GM21737 (cell line): Measurements from ENCODE around the gene TRUB2.
A peak's percentile ranks its signal among the peaks of the same experiment; 100 is the strongest.
"Not testable (repeated sequence)": the region's sequence is repeated elsewhere in the genome, so short reads cannot be mapped to it uniquely, and the experiment has no call there.

Experiments used
- ATAC-seq: cut with Tn5 transposase; IDR thresholded peaks from one replicate; pipeline ENCODE4 v1.9.1; 2021; ENCODE audit warnings: mild to moderate bottlenecking, moderate library complexity; ENCODE audit not compliant: unreplicated experiment

The TRUB2 gene

GRCh38 chr9:128340691-128341434 is 18.6 kb upstream of the TRUB2 start:
- ATAC-seq: no peak

GRCh38 chr9:128339761-128340690 is 17.8 kb upstream of the TRUB2 start, which contains the start of gene SLC27A4:
TSS of gene SLC27A4 (plus strand) at chr9:128340527. CDS start at chr9:128343133, 2,606 bp downstream.
- peak; percentile 80 for ATAC-seq

GRCh38 chr9:128338852-128339614 is 16.8 kb upstream of the TRUB2 start:
- not testable (repeated sequence) for ATAC-seq

GRCh38 chr9:128337936-128338335 is 15.7 kb upstream of the TRUB2 start:
- ATAC-seq: no peak

GRCh38 chr9:128335914-128336313 is 13.7 kb upstream of the TRUB2 start:
- ATAC-seq: no peak

- ATAC-seq: no peak
Measured at GRCh38 chr9:128335161-128335560, 12.9 kb upstream of the TRUB2 start.

- no peak for ATAC-seq
Measured at GRCh38 chr9:128333451-128333869, 11.2 kb upstream of the TRUB2 start.

- no peak for ATAC-seq
Measured at GRCh38 chr9:128325629-128326028, 3.4 kb upstream of the TRUB2 start.

GRCh38 chr9:128324401-128324800 is 2.2 kb upstream of the TRUB2 start:
- ATAC-seq: no peak

GRCh38 chr9:128323791-128324190 is 1.5 kb upstream of the TRUB2 start:
- no peak for ATAC-seq

- ATAC-seq: no peak
Measured at GRCh38 chr9:128323212-128323730, 1.0 kb upstream of the TRUB2 start.

- ATAC-seq: peak; percentile 4
Measured at GRCh38 chr9:128321879-128322403, 306 bp downstream of the TRUB2 start.

- no peak for ATAC-seq
Measured at GRCh38 chr9:128321343-128321742, 904 bp downstream of the TRUB2 start.

GRCh38 chr9:128317629-128318028 is 4.6 kb downstream of the TRUB2 start:
- ATAC-seq: no peak

GRCh38 chr9:128316421-128316820 is 5.8 kb downstream of the TRUB2 start:
- no peak for ATAC-seq

- ATAC-seq: no peak
Measured at GRCh38 chr9:128314697-128315096, 7.5 kb downstream of the TRUB2 start.

GRCh38 chr9:128310461-128310860 is 11.8 kb downstream of the TRUB2 start:
- ATAC-seq: no peak

- no peak for ATAC-seq
Measured at GRCh38 chr9:128309551-128309950, 12.7 kb downstream of the TRUB2 start.

- ATAC-seq: no peak
Measured at GRCh38 chr9:128304971-128305288, 17.3 kb downstream of the TRUB2 start.

GRCh38 chr9:128304136-128304970 is 17.9 kb downstream of the TRUB2 start:
- ATAC-seq: no peak
